GM18909 (cell line): ENCODE data around the gene PTGS2.
"Not testable (repeated sequence)": the region's sequence is repeated elsewhere in the genome, so short reads cannot be mapped to it uniquely, and the experiment has no call there.

Experiments used
- ATAC-seq: cut with Tn5 transposase; IDR thresholded peaks from one replicate; pipeline ENCODE4 v1.9.1; 2021; ENCODE audit warnings: mild to moderate bottlenecking; ENCODE audit not compliant: unreplicated experiment, poor library complexity

PTGS2 gene

GRCh38 chr1:186671136-186671825 lies 8.9 kb downstream of the PTGS2 start:
- no peak for ATAC-seq

- no peak for ATAC-seq
These were observed 9.7 kb downstream of the PTGS2 start for GRCh38 chr1:186670297-186671135.

- ATAC-seq: not testable (repeated sequence)
These were observed 10.4 kb downstream of the PTGS2 start for GRCh38 chr1:186669784-186670183.

- ATAC-seq: not testable (repeated sequence)
These were observed 16.0 kb downstream of the PTGS2 start for GRCh38 chr1:186664217-186664616.

GRCh38 chr1:186662752-186663151 lies 17.5 kb downstream of the PTGS2 start:
- ATAC-seq: no peak

- ATAC-seq: no peak
These were observed 20.3 kb downstream of the PTGS2 start for GRCh38 chr1:186659890-186660341.

- no peak for ATAC-seq
These were observed 21.2 kb downstream of the PTGS2 start for GRCh38 chr1:186658999-186659398.

- ATAC-seq: no peak
These were observed 22.7 kb downstream of the PTGS2 start for GRCh38 chr1:186657481-186657880.

GRCh38 chr1:186655876-186656275 lies 24.3 kb downstream of the PTGS2 start:
- no peak for ATAC-seq

- no peak for ATAC-seq
These were observed 25.5 kb downstream of the PTGS2 start for GRCh38 chr1:186654741-186655140.

- no peak for ATAC-seq
These were observed 26.9 kb downstream of the PTGS2 start for GRCh38 chr1:186653312-186653711.

GRCh38 chr1:186648613-186649012 lies 31.6 kb downstream of the PTGS2 start:
- no peak for ATAC-seq

- ATAC-seq: not testable (repeated sequence)
These were observed 32.2 kb downstream of the PTGS2 start for GRCh38 chr1:186647985-186648384.

- no peak for ATAC-seq
These were observed 36.6 kb downstream of the PTGS2 start for GRCh38 chr1:186643614-186644013.

- not testable (repeated sequence) for ATAC-seq
These were observed 42.7 kb downstream of the PTGS2 start for GRCh38 chr1:186637567-186637966.

- no peak for ATAC-seq
These were observed 43.4 kb downstream of the PTGS2 start for GRCh38 chr1:186636786-186637185.

GRCh38 chr1:186634511-186634910 lies 45.7 kb downstream of the PTGS2 start:
- ATAC-seq: no peak

GRCh38 chr1:186633116-186633515 lies 47.1 kb downstream of the PTGS2 start:
- ATAC-seq: no peak

GRCh38 chr1:186629341-186629740 lies 50.9 kb downstream of the PTGS2 start:
- no peak for ATAC-seq

- no peak for ATAC-seq
These were observed 51.3 kb downstream of the PTGS2 start for GRCh38 chr1:186628910-186629309.

- ATAC-seq: no peak
These were observed 53.2 kb downstream of the PTGS2 start for GRCh38 chr1:186627019-186627418.
